Osteocyte (in vitro differentiated cells): ENCODE results near the gene CYP1B1. TPM values are rescaled to one million over a fixed set of nuclear protein-coding genes. Genes with fewer than 3 reads are reported as not detected.

Experiments used
- DNase-seq: peaks from one replicate; pipeline ENCODE4 v3.0.0; 2021; ENCODE audit warnings: mixed read lengths; ENCODE audit not compliant: unreplicated experiment; ENCODE audit errors: extremely low spot score
- H3K27ac Mint-ChIP-seq: one replicate; pipeline ENCODE4 v1.8.0; 2021; ENCODE audit warnings: mild to moderate bottlenecking, mixed read lengths; ENCODE audit not compliant: unreplicated experiment
- H3K27me3 Mint-ChIP-seq: one replicate; pipeline ENCODE4 v1.8.0; 2021; ENCODE audit warnings: mixed read lengths; ENCODE audit not compliant: unreplicated experiment
- H3K36me3 Mint-ChIP-seq: one replicate; pipeline ENCODE4 v1.8.0; 2021; ENCODE audit warnings: mixed read lengths; ENCODE audit not compliant: unreplicated experiment
- H3K4me1 Mint-ChIP-seq: one replicate; pipeline ENCODE4 v1.8.0; 2021; ENCODE audit warnings: mixed read lengths; ENCODE audit not compliant: unreplicated experiment
- H3K4me3 Mint-ChIP-seq: one replicate; pipeline ENCODE4 v1.8.0; 2021; ENCODE audit warnings: mild to moderate bottlenecking, moderate library complexity, mixed read lengths; ENCODE audit not compliant: unreplicated experiment
- H3K9me3 Mint-ChIP-seq: one replicate; pipeline ENCODE4 v1.8.0; 2021; ENCODE audit warnings: mixed read lengths; ENCODE audit not compliant: unreplicated experiment
- total RNA-seq: library from RNA; stranded (reverse); gene quantifications from 2 replicates; pipeline ENCODE4 v1.2.1, GENCODE V29; 2021
- TF ChIP-seq, protein P1 (sequence below): fragments of 200-600 bp; sonication (generic); IDR thresholded peaks from 2 replicates; pipeline ENCODE4 v1.5.0; 2021; ENCODE audit warnings: antibody characterized with exemption, mild to moderate bottlenecking, moderate library complexity

Gene CYP1B1
- total RNA-seq, 1 donor from 2014 or later, result 137 TPM

DNA sequence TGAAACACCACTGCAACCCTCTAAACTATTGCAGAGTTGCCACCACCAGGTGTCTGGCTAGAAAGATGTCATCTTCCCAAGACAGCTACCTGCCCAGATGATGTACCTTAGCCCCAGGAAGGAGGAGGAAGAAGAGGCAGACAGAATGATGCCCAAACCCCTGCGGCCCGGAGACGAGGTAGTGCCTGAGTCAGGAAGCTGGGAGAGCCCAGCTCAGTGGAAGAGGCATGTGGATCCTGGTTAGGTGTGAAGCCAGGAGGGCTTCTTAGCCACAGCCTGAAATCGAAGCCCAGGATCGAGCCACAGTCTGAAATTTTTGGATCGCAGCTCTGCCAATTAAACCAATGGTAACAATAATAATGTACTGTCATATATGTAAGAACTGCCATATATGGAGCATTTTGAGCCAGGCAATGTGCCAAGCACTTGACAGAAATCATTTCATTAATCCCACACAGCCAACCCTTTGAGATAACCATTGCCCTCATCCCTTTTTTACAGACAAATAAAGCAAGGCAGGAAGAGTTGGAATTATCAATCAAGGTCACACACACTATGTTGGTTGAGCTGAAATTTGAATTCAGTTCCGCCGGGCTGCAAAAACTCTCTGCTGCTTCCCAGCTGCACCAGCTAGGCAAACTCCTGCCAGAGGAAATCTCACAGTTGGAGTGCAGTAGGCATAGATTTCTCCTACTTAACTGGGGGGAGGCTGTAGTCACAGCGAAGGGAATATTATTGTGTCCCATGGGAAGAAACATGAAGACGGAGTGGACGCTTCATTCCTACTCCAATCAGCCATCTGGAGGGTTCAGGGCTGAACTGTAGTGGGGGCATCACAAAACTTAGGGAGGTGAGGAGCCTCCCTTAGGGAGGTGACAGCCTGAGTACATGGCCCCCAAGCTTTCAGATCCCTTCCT, 19.4 kb upstream of the CYP1B1 start:
- Mint-ChIP-seq H3K4me1 (peaks cover 80% of the 10 kb centered on the region), H3K36me3 (no peaks in the 10 kb centered on the region), H3K27ac (peak overlapping the region; percentile 98), H3K9me3 (no peaks in the 10 kb centered on the region), H3K4me3 (no peak overlapping the region), H3K27me3 (no peaks in the 10 kb centered on the region)
- no peak for DNase-seq
- TF ChIP-seq, protein P1, sequence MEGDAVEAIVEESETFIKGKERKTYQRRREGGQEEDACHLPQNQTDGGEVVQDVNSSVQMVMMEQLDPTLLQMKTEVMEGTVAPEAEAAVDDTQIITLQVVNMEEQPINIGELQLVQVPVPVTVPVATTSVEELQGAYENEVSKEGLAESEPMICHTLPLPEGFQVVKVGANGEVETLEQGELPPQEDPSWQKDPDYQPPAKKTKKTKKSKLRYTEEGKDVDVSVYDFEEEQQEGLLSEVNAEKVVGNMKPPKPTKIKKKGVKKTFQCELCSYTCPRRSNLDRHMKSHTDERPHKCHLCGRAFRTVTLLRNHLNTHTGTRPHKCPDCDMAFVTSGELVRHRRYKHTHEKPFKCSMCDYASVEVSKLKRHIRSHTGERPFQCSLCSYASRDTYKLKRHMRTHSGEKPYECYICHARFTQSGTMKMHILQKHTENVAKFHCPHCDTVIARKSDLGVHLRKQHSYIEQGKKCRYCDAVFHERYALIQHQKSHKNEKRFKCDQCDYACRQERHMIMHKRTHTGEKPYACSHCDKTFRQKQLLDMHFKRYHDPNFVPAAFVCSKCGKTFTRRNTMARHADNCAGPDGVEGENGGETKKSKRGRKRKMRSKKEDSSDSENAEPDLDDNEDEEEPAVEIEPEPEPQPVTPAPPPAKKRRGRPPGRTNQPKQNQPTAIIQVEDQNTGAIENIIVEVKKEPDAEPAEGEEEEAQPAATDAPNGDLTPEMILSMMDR, result no peak

DNA sequence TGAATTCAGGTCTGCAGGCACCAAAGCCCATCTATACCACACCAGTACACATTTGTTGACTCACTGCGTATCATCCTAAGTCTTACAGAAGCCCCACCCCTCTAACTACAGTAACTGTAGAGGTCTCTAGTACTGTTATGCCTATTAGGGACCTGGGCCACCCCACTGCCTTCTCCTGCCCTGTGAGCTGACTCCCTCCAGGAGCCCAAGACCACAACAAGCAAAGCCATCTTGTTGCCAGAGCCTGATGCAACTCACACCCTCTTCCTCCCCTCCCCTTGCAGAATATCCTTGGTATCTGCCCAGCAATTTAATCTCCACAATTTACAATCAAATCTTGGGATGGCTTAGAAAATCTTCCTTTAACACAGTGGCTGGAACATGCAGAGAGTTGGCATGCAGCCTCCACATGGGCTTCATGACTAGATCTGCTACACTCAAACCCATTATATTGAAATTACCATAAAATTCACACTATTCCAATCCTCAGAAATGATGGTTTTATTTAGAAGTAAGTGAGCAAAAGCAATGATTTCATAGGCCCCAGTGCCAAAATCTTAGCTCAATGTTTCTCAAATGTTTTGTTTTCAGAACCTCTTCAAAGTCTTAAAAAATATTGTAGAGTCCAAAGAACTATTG, 17.7 kb upstream of the CYP1B1 start:
- H3K27me3 Mint-ChIP-seq, result no peaks in the 10 kb centered on the region
- TF ChIP-seq, protein P1, result no peak
- peaks cover 2% of the 10 kb centered on the region for H3K36me3 Mint-ChIP-seq
- no peak for DNase-seq
- peaks cover 69% of the 10 kb centered on the region for H3K4me1 Mint-ChIP-seq
- no peak overlapping the region for H3K4me3 Mint-ChIP-seq
- H3K9me3 Mint-ChIP-seq, result no peaks in the 10 kb centered on the region
- peak overlapping the region; percentile 88 for H3K27ac Mint-ChIP-seq

DNA sequence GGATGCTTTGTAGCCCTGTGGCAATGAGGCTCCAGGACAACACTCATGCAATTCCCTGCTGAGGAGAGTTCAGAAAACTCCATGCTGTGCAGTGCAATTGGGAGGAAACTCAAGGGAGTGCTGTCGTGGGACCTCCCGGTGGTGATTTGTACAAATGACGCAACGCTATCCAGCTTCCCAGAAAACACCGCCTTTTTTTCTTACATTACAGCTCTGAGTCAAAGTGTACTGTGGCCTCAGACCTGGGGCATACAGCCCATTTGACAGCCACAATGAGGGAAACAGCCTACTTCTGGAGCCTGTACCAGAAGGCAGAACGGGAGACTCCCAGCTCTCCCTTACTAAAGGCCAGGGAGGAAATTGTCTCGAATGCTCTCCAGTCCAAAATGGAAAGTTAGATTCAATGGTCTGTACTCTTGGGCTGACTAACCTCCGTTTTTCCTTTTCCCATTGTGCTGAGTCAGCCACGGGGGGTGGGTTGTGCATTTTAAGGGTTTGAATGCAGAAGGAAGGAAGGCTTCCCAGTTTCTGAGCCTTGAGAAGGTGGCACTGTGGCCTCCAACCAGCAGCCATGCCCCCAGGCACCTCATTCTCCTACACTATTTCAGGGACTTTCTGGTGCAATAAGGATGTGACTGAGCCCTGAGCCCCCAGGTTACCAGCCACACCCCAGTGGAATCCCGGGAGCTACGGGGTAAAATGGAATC, 16.4 kb upstream of the CYP1B1 start:
- no peak for DNase-seq
- H3K4me3 Mint-ChIP-seq, result no peak overlapping the region
- H3K4me1 Mint-ChIP-seq, result peaks cover 56% of the 10 kb centered on the region
- no peaks in the 10 kb centered on the region for H3K27me3 Mint-ChIP-seq
- H3K36me3 Mint-ChIP-seq, result peaks cover 2% of the 10 kb centered on the region
- TF ChIP-seq, protein P1, result no peak
- H3K9me3 Mint-ChIP-seq, result no peaks in the 10 kb centered on the region
- H3K27ac Mint-ChIP-seq, result peak overlapping the region; percentile 88

DNA sequence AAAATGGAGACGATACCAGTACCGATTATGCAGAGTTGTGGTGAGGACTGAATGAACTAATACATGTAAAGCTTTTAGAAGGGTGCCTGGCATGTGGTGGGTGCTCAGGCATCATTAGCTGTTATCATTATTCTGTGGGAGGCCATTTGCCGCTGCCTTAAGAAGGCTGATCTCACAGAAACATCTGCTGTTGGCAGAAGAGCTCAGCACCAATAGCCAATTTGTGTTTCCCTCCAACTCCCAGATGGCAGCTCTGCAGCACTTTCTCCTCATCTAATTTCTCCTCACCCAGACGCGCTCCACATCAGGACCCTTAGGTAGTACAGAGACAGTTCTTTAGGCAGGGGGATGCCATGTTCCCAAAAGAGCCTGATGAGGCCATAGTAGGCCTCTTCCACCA, 15.8 kb upstream of the CYP1B1 start:
- TF ChIP-seq, protein P1, result no peak
- H3K9me3 Mint-ChIP-seq, result no peaks in the 10 kb centered on the region
- H3K4me1 Mint-ChIP-seq, result peaks cover 51% of the 10 kb centered on the region
- H3K4me3 Mint-ChIP-seq, result no peak overlapping the region
- no peaks in the 10 kb centered on the region for H3K27me3 Mint-ChIP-seq
- no peak for DNase-seq
- H3K36me3 Mint-ChIP-seq, result peaks cover 2% of the 10 kb centered on the region
- H3K27ac Mint-ChIP-seq, result peak overlapping the region; percentile 88
